ENCODE measurements around the gene ARL5B.

GRCh38 chr10:18615618-18616017 lies 43.6 kb upstream of the ARL5B start:
- no peak for TF ChIP-seq BCL11A (IDR thresholded peaks at IDR 0.05; ENCODE audit: low read depth in 2 of 2, low read length in 2 of 2)
- no peak for TF ChIP-seq POLR2A (IDR thresholded peaks at IDR 0.05; ENCODE audit: control extremely low read depth in 1 of 2, low read depth in 2 of 2, low read length in 2 of 2)
- no peak for TF ChIP-seq TAF1 (IDR thresholded peaks at IDR 0.05; ENCODE audit: low read depth, low read length)
- no peak for TF ChIP-seq JUND (IDR thresholded peaks at IDR 0.05; ENCODE audit: low read length)
- no peak for TF ChIP-seq EP300 (IDR thresholded peaks at IDR 0.05; ENCODE audit: borderline replicate concordance in 1 of 2, low read depth in 2 of 2, low read length in 2 of 2)
- no peak for TF ChIP-seq MAX (IDR thresholded peaks at IDR 0.05)
- TF ChIP-seq ATF2 (IDR thresholded peaks at IDR 0.05; ENCODE audit: low read length) = no peak
- no peak for TF ChIP-seq CTCF (IDR thresholded peaks at IDR 0.05; ENCODE audit: control extremely low read depth in 1 of 3, insufficient read depth in 1 of 3, low read depth in 1 of 3, low read length in 3 of 3)
- no peak for TF ChIP-seq MAFK (IDR thresholded peaks at IDR 0.05; ENCODE audit: low read depth, low read length)
- TF ChIP-seq POLR2AphosphoS5 (IDR thresholded peaks at IDR 0.05; ENCODE audit: low read depth, low read length) = no peak
- TF ChIP-seq ATF3 (IDR thresholded peaks at IDR 0.05; ENCODE audit: insufficient read depth, low read depth, low read length) = no peak
- TF ChIP-seq ZNF274 (IDR thresholded peaks at IDR 0.05; ENCODE audit: borderline replicate concordance, extremely low read depth, low read length) = no peak
- no peak for TF ChIP-seq RAD21 (IDR thresholded peaks at IDR 0.05 in 1 of 2, conservative IDR thresholded peaks at IDR 0.05 in 1 of 2; ENCODE audit: low read depth in 2 of 2, low read length in 2 of 2)

All from H1 (cell line).